Stimulated activated CD4-positive, alpha-beta T cell treated with anti-CD3 and anti-CD28 coated beads, TNF-alpha, amount 100 ng/mL, for 4 hours (primary cell): Measurements from ENCODE around the gene RUSC2.
"Not testable (repeated sequence)": the region's sequence is repeated elsewhere in the genome, so short reads cannot be mapped to it uniquely, and the experiment has no call there.

Source experiments
- DNase-seq, 3 experiments: peaks; one replicate each; pipeline ENCODE4 v3.0.0-alpha.2; 2020; ENCODE audit warnings: low read depth in 3 of 3

The RUSC2 gene

GRCh38 chr9:35490910-35491465, 1.1 kb downstream of the RUSC2 start:
- DNase-seq, result no peak

DNA sequence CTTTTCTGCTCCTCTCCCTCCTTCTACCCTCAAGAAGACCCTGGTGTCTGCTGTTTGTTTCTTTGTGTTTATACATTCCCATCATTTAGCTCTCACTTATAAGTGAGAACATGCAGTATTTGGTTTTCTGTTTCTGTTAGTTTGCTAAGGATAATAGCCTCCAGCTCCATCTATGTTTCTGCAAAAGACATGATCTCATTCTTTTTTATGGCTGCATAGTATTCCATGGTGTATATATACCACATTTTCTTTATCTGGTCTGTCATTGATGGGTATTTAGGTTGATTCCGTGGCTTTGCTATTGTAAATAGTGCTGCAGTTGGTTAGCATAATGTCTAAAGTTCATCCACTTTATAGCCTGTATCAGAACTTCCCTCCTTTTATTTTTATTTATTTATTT, 3.2 kb downstream of the RUSC2 start:
- not testable (repeated sequence) for DNase-seq

GRCh38 chr9:35495984-35496383, 6.1 kb downstream of the RUSC2 start:
- no peak for DNase-seq

DNA sequence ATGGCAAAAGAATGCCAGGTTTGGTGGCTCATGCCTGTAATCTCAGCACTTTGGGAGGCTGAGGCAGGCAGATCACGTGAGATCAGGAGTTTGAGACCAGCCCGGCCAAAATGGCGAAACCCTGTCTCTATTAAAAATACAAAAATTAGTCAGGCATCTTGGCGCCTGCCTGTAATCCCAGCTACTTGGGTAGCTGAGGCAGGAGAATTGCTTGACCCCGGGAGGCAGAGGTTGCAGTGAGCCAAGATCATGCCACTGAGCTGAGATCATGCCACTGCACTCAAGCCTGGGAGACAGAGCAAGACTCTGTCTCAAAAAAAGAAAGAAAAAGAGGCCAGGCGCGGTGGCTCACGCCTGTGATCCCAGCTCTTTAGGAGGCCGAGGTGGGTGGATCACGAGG, 8.3 kb downstream of the RUSC2 start:
- not testable (repeated sequence) for DNase-seq

DNA sequence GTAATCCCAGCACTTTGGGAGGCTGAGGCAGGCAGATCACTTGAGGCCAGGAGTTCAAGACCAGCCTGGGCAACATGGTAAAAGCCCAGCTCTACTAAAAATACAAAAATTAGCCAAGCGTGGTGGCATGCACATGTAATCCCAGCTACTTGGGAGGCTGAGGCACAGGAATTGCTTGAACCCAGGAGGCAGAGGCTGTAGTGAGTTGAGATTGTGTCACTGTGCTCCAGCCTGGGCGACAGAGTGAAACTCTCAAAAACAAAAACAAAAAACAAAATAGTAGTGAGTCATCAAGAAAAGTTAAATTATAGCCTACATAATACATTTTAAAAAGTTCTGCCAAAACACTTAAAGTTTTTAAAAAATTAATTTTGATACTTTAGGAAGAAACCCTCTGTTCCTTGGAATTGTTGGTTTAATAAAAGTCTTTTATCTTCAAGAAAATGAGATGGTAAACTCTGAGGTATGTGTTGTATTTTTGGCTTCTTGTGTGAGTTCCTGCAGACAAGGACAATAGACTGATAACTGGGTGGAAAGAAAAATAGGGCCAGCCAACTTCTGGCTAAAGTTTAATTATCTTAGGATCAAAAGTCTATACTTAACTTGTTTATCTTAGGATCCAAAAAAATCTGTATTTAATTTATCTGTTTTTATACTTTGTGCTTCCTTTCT, 9.3 kb downstream of the RUSC2 start:
- no peak for DNase-seq

DNA sequence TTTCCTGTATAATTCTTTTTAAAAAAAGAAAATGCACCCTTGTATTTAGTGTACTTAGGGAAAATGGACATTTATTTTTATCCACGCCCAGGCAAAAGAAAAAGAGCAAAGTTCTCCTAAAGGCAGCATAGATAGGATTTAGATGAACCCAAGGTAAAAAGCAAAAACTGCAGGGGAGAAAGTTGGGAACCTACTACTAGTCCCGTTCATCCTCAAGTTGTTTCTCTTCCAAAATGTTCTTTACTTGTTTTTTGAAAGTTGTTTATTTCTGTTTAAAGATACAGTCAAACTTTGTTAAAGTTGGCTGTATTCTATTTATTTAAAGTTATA, 9.8 kb downstream of the RUSC2 start:
- DNase-seq, result no peak

- DNase-seq, result no peak
These were observed 10.3 kb downstream of the RUSC2 start for GRCh38 chr9:35500130-35500748.

DNA sequence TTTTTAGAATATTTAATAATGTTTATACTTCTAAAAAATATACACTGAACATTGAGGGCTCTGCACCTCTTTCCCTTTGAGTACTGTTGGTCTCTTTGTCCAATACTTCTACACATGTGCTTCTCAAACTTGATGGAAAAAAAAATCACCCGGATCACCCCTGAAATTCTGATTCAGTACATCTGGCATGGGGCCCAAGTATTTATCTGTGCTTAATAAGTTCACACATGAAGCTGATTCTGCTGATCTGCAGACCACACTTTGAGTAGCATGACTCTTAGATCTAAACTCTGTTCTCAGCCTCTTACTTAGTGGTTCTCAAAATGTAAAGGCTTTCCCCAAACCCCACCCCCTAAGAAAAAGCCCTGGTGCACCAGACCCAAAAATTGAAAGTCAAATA, 12.0 kb downstream of the RUSC2 start:
- DNase-seq, result no peak

DNA sequence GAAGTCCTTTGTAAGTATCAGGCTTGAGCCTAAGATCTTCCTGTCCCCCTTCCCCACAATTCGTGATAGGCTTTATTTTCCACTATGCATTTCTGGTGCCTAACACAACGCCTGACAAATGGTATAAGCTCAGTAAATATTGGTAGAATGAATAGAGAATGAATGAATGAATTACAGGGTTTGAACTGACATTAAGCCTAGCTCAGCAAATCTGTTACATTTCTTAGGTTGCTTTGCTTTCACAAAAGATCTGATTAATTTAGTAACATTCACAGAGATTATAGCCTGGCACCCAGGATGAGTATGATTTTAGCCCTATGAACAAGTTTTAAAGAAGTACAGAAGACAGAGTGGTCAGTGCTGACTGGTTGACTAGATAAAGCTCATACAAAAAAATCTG, 16.4 kb downstream of the RUSC2 start:
- no peak for DNase-seq

DNA sequence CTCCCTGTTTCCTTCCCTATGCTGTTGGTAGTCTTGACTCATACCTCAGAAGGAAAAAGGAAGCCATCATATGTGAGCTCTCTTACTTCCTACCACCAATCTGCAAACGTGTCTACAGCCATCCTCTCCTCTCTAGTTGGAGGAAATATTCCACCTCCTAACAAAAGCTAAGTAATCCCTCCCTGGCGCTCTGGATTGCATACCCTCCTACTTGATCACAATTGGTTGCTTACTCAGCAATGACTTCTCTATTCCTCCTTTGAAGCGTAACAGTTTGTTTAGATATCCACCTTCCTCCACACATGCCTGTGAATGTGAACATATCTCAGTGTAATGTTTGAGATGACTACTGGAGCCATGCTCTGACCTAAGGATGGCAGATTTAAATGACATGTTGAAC, 18.2 kb downstream of the RUSC2 start:
- DNase-seq, result no peak

- DNase-seq, result no peak
These were observed 20.5 kb downstream of the RUSC2 start for GRCh38 chr9:35510383-35510753.

DNA sequence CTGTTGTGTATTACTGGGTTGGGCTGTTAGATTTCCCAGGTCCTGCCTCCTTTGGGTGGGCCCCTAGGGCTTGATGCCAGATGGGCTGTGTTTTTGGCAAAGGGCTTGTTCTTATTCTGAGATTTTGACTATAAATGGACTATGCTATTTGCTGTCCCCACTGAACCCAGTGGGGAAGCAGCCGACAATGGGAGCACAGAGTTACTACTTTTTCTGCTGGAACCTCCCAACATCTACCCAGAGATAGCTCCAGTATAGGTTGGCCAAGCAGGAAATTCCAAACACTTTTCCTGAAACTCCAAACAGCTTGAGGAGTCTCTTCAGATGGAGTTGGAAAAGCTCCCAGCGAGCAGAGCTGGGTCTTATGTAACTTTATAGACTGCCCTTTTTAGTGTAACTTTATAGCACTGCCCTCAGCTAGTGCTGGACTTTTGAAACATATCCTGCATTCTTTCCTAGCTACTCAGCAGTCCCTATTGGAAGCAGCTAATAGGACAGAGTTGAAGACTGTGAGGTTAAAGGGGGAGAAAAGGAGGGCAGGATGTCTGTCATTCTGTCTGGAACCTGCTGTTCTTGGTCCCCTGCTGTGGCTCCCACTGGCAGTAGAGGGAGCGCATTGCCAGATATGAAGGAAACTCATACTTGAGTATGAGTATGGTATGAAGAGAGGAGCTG, 21.0 kb downstream of the RUSC2 start:
- no peak for DNase-seq

DNA sequence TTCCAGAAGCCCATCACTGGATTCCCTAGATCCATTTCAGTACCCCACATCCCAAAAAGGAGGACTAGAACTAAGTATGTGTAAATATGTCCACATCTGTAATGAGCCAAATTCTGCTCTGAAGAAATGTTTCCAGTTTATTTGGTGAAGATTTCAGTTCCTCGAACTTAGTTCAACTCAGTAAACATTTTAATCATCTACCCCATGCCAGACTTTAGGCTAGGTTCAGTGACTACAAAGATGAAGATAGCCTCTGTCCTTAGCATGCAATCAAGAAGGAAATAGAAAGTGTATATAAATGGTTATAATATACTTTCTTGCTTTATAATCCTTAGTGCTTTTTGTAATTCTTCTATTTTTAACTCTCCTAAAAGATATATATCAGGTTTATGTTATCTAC, 21.5 kb downstream of the RUSC2 start:
- no peak for DNase-seq

- no peak for DNase-seq
These were observed 25.9 kb downstream of the RUSC2 start for GRCh38 chr9:35515766-35516165.

DNA sequence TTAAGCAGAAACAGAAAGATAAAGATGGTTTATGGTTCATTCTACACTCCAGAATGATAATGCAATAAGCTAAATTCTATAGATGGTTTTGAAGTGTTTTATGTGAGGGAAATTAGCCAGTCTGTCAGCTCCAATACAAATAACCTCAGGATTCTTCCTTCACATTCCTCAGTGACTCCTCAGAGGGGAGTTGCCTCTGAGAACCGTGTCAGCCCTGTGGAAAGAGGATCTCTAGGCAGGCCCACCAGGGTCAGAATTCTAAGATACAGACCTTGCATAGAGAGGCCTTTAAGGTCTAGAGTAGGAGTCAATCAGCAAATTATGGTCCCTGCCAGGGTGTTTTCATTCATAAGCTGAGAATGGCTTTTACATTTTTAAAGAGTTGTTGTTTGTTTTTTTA, 26.6 kb downstream of the RUSC2 start:
- DNase-seq, result no peak

GRCh38 chr9:35517131-35517530, 27.2 kb downstream of the RUSC2 start:
- DNase-seq, result no peak

DNA sequence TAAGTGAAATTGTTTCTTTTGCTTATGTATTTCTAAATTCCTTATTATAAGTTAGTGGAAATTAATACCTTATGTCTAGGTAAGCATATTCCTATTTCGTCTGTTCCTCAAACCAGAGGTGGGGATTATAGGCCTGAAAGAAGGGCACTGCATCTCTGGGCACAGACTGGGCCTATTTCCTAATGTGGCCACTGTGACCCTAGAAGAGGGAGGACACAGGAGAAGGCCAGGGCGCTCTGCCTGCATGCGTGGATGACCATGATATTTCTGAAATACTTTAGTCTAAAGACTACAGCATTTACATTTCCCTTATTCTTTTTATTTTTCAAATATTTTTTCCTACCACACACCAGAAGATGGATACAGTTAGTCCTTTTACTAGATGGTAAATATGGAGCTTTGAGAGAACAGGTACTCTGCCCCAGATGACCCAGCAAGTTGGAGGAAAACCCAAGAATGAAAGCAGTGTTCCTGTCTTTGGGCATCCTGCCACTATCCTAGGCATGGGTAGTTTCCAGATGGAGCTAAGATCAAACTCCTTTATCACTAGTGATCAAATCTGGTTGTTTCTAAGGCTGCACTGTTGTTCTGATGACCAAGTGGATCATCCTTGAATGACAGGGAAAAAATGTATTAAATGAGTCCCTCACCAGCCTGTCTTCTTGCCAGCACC, 27.8 kb downstream of the RUSC2 start:
- no peak for DNase-seq

DNA sequence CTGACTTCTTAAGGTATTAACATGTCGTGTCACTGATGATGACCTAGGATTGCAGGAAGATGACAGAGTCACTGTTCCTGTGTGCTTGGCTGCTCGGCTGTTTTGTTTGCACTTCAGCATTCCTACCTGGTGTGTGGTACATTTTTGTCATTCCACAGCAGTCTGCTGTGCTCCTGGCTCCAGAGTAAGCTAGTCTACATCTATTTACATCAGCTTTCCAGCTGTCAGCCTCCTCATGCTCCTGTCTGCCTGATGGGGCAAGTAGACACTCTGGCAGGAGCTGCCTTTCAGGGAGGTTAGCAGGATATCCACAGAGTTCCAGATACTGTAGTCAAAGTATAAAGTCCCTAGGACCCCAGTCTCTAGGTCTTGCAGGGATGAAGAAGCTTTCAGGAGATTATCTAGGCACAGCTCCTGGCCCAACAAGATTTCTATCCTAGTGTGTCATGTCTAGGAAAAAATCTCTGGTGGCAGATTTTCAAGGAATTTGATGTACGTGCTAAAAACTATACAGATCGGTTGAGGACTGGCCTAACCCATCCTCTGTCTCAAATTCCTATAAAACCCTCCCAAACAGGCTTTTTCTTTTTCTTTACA, 28.4 kb downstream of the RUSC2 start:
- no peak for DNase-seq

GRCh38 chr9:35518981-35519679, 29.2 kb downstream of the RUSC2 start:
- DNase-seq, result no peak

GRCh38 chr9:35519692-35520363, 29.9 kb downstream of the RUSC2 start:
- no peak for DNase-seq

GRCh38 chr9:35520364-35520710, 30.4 kb downstream of the RUSC2 start:
- DNase-seq, result no peak
